Karpas-422 (cell line): ENCODE results near the gene UXS1. TPM values are rescaled to one million over a fixed set of nuclear protein-coding genes. Genes with fewer than 3 reads are reported as not detected.
A peak's percentile ranks its signal among the peaks of the same experiment; 100 is the strongest.

ENCODE experiments used
- DNase-seq: peaks from one replicate; pipeline ENCODE4 v3.0.0-alpha.2; 2015
- H2AFZ ChIP-seq: fragments of 200-600 bp; sonication (generic); 2 replicates; pipeline ENCODE4 v1.6.1; 2014; ENCODE audit warnings: antibody characterized with exemption, low read length, mixed read lengths
- H3K27ac ChIP-seq: fragments of 200-600 bp; sonication (generic); 2 replicates; pipeline ENCODE4 v1.5.1; 2014; ENCODE audit warnings: mild to moderate bottlenecking, low read length, moderate library complexity
- H3K27me3 ChIP-seq: fragments of 200-600 bp; sonication (generic); 2 replicates; pipeline ENCODE4 v1.6.1; 2014; ENCODE audit warnings: low read length, mixed read lengths
- H3K36me3 ChIP-seq: fragments of 200-600 bp; sonication (generic); 2 replicates; pipeline ENCODE4 v1.6.1; 2014; ENCODE audit warnings: low read length, mixed read lengths; ENCODE audit not compliant: insufficient read depth
- H3K4me1 ChIP-seq: fragments of 200-600 bp; sonication (generic); 2 replicates; pipeline ENCODE4 v1.6.1; 2014; ENCODE audit warnings: mild to moderate bottlenecking, low read length, mixed read lengths
- H3K4me2 ChIP-seq: fragments of 200-600 bp; sonication (generic); 2 replicates; pipeline ENCODE4 v1.6.1; 2014; ENCODE audit warnings: low read length, low read depth, mild to moderate bottlenecking; ENCODE audit not compliant: poor library complexity, severe bottlenecking
- H3K4me3 ChIP-seq: fragments of 200-600 bp; sonication (generic); 2 replicates; pipeline ENCODE4 v1.5.1; 2014; ENCODE audit warnings: mild to moderate bottlenecking, antibody characterized with exemption, low read length, mixed read lengths
- H3K79me2 ChIP-seq: fragments of 200-600 bp; sonication (generic); 2 replicates; pipeline ENCODE4 v1.6.1; 2014; ENCODE audit warnings: mild to moderate bottlenecking, low read length, mixed read lengths
- H3K9ac ChIP-seq: fragments of 200-600 bp; sonication (generic); 2 replicates; pipeline ENCODE4 v1.6.0; 2014; ENCODE audit warnings: low read length
- H3K9me2 ChIP-seq: fragments of 200-600 bp; sonication (generic), shearing (Covaris generic); replicated peaks from 2 replicates; pipeline ENCODE4 v1.6.0; 2014; ENCODE audit warnings: mild to moderate bottlenecking, low read length, moderate library complexity; ENCODE audit not compliant: insufficient read depth
- H3K9me3 ChIP-seq: fragments of 300-700, 200-600 bp; sonication (generic); 2 replicates; pipeline ENCODE4 v1.6.1; 2014; ENCODE audit warnings: low read length, mixed read lengths
- H4K20me1 ChIP-seq: fragments of 200-600 bp; sonication (generic); 2 replicates; pipeline ENCODE4 v1.6.1; 2014; ENCODE audit warnings: mild to moderate bottlenecking, antibody characterized with exemption, low read length, low read depth; ENCODE audit not compliant: insufficient read depth
- total RNA-seq: library from RNA; depleted of rRNA; stranded (reverse); fragments of >200 nt; shearing (Covaris generic); gene quantifications from 2 replicates; pipeline ENCODE4 v1.2.3, GENCODE V29; 2014; ENCODE audit warnings: low replicate concordance

Gene UXS1
- total RNA-seq, 1 experiment from 2014 or later = 8.4 TPM

DNA sequence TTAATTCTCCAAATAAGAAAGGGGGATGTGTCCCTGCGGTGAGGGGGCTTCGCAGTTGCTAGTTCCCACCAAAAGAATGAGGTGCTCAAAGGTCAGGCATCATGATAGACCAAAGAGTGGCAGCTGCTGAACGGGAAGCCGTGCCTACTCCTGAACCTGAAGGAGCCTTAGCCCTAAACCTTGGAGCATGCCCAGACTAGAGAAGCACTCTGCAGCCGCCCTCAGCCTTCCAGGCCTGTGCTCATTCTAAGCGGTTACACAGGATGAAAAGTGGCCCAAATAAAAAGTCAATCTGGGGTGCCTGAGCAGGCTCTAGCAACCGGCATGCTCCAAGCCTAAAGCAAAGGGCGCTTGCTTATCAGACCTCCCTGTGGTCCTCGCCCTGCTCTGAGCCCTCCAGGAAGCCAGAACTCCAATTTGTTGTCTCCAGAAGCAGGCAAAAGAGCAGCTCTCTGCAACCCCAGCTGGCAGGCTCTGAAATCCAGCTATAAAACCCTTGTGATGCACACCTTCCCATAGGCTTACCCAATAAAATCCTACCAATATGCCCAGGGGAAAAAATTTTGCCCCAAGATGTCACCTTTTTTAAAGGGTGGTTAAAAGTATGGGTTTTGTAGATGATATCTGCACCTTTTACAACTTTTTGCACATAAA lies 17.5 kb downstream of the UXS1 start:
- Histone ChIP-seq H3K9me2 (no peaks in the 10 kb centered on the region), H3K9ac (no peak overlapping the region), H4K20me1 (peaks cover 18% of the 10 kb centered on the region), H3K9me3 (no peaks in the 10 kb centered on the region), H2AFZ (no peak overlapping the region), H3K27ac (no peak overlapping the region), H3K79me2 (no peaks in the 10 kb centered on the region), H3K4me2 (peak overlapping the region; percentile 32), H3K27me3 (no peaks in the 10 kb centered on the region), H3K4me3 (no peak overlapping the region), H3K36me3 (no peaks in the 10 kb centered on the region), H3K4me1 (peaks cover 16% of the 10 kb centered on the region)
- no peak for DNase-seq

DNA sequence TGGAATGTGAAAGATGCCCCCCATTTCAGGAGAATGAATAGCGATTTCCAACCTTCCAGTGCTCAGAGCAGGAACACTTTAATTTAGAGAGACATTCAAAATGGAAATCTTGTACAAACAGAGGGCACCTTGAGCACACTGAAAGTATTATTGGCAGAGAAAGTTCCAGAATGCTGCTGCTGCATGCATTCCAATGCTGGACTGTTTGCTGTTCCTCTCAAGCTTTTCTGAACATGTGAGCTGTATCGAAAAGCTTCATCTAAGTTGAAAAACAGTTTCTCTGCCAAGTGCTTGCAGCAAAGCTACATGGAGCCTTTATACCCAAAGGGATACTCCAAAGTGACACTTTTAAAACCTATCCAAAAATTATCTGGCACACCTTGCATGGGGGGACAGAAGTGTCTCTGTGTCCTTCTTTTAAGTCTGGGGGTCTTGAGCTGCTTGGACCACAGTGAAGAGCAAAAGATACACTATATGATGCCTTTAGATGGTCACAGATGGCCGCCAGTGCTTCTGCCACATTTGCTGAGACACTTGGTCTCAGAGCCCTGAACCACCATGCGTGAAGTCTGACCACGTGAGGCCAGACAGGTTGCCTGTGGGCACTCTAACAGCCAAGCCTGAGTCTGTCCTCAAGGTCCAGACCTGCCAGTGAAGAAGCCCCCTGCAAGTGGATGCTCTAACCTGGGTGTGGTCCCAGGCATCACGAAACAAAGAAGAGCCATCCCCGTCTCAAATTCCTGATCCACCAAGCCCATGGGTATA lies 18.8 kb downstream of the UXS1 start:
- peak overlapping the region; percentile 32 for H3K4me2 ChIP-seq
- H3K9ac ChIP-seq = peak overlapping the region; percentile 7; the same call in 1 of the 2 replicates

DNA sequence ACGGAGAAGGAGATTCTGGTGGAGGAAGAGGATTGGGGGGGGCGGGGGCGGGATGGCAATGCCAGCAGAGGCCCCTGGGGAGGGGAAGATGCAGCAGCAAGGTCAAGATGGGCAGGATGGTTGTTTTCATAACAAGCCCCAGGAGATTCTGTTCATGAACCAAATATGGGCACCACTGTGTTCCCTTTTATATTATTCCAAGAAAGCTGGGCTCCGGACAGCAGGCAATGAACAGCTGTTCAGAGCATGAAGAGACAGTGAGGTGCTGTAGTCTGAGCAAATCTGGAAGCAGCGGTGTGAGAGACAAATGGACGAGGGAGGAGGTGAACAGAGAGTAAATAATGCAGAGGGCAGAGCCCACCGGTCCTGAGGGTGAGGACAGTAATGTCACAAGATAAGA lies 20.0 kb downstream of the UXS1 start:
- Histone ChIP-seq H4K20me1 (peaks cover 16% of the 10 kb centered on the region; the same call in 1 of the 2 replicates), H3K4me2 (no peak overlapping the region), H3K79me2 (no peaks in the 10 kb centered on the region), H3K36me3 (no peaks in the 10 kb centered on the region), H3K27ac (no peak overlapping the region), H3K27me3 (no peaks in the 10 kb centered on the region), H3K9me3 (no peaks in the 10 kb centered on the region), H3K9ac (no peak overlapping the region), H3K4me3 (no peak overlapping the region), H3K9me2 (no peaks in the 10 kb centered on the region), H3K4me1 (peaks cover 16% of the 10 kb centered on the region), H2AFZ (no peak overlapping the region)
- DNase-seq = no peak

More for the DNA sequence above, 18.8 kb downstream of the UXS1 start:
- Histone ChIP-seq H3K36me3 (no peaks in the 10 kb centered on the region), H3K9me3 (no peaks in the 10 kb centered on the region), H2AFZ (no peak overlapping the region), H3K79me2 (no peaks in the 10 kb centered on the region), H3K9me2 (no peaks in the 10 kb centered on the region), H3K4me1 (peaks cover 16% of the 10 kb centered on the region), H4K20me1 (peaks cover 18% of the 10 kb centered on the region), H3K4me3 (no peak overlapping the region), H3K27me3 (no peaks in the 10 kb centered on the region), H3K27ac (no peak overlapping the region)
- DNase-seq = no peak

GRCh38 chr2:106172649-106173048 lies 21.5 kb downstream of the UXS1 start:
- Histone ChIP-seq H3K4me3 (no peak overlapping the region), H3K27ac (no peak overlapping the region), H2AFZ (no peak overlapping the region), H3K4me1 (peaks cover 16% of the 10 kb centered on the region), H3K9me3 (no peaks in the 10 kb centered on the region), H3K4me2 (no peak overlapping the region), H3K9me2 (no peaks in the 10 kb centered on the region), H3K79me2 (no peaks in the 10 kb centered on the region), H3K27me3 (no peaks in the 10 kb centered on the region), H4K20me1 (peaks cover 12% of the 10 kb centered on the region; the same call in 1 of the 2 replicates), H3K9ac (no peak overlapping the region), H3K36me3 (no peaks in the 10 kb centered on the region)
- DNase-seq = no peak

GRCh38 chr2:106168657-106169056 lies 25.4 kb downstream of the UXS1 start:
- H3K79me2 ChIP-seq = no peaks in the 10 kb centered on the region

GRCh38 chr2:106167067-106167466 lies 27.0 kb downstream of the UXS1 start:
- Histone ChIP-seq H3K9me2 (no peaks in the 10 kb centered on the region), H3K9me3 (no peaks in the 10 kb centered on the region), H3K79me2 (no peaks in the 10 kb centered on the region), H2AFZ (no peak overlapping the region), H3K9ac (no peak overlapping the region), H3K4me1 (peaks cover 9% of the 10 kb centered on the region), H3K27me3 (no peaks in the 10 kb centered on the region), H3K4me3 (no peak overlapping the region), H3K27ac (no peak overlapping the region), H3K36me3 (no peaks in the 10 kb centered on the region), H4K20me1 (0 out of 2 replicates have a peak, but pooled peaks cover 4% of the 10 kb centered on the region), H3K4me2 (no peak overlapping the region)
- no peak for DNase-seq

More at GRCh38 chr2:106168657-106169056, 25.4 kb downstream of the UXS1 start:
- H3K9ac ChIP-seq = no peak overlapping the region
- no peaks in the 10 kb centered on the region for H3K27me3 ChIP-seq
- DNase-seq = no peak
- H3K9me3 ChIP-seq = no peaks in the 10 kb centered on the region
- H3K36me3 ChIP-seq = no peaks in the 10 kb centered on the region
- no peak overlapping the region for H3K27ac ChIP-seq
- H3K4me3 ChIP-seq = no peak overlapping the region
- no peaks in the 10 kb centered on the region for H3K9me2 ChIP-seq
- H3K4me2 ChIP-seq = no peak overlapping the region
- H2AFZ ChIP-seq = no peak overlapping the region
- H3K4me1 ChIP-seq = peaks cover 9% of the 10 kb centered on the region
- 0 out of 2 replicates have a peak, but pooled peaks cover 6% of the 10 kb centered on the region for H4K20me1 ChIP-seq

GRCh38 chr2:106165561-106165960 lies 28.5 kb downstream of the UXS1 start:
- Histone ChIP-seq H3K9me2 (no peaks in the 10 kb centered on the region), H4K20me1 (0 out of 2 replicates have a peak, but pooled peaks cover 4% of the 10 kb centered on the region), H3K4me3 (no peak overlapping the region), H3K4me1 (peaks cover 9% of the 10 kb centered on the region), H3K36me3 (no peaks in the 10 kb centered on the region), H3K79me2 (no peaks in the 10 kb centered on the region), H3K27ac (no peak overlapping the region), H3K4me2 (no peak overlapping the region), H3K27me3 (no peaks in the 10 kb centered on the region), H3K9me3 (no peaks in the 10 kb centered on the region), H2AFZ (no peak overlapping the region), H3K9ac (no peak overlapping the region)
- no peak for DNase-seq

DNA sequence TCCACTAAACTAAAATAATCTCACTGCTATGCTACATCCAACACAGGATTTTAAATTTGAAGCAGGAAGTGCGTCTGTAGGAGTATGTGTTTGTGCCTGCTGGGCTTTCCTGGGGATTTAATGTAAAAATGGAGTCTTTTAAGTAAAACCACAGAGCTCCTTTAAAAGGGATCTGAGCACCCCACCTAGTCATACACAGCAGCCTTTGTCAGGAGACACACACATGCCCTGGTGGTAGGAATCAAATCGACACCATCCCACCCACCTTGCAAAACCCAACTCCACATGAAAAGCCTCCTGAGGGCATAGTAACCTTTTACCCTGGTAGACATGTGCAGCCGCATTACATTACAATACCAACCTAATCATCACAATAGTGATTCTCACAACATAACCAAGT lies 29.1 kb downstream of the UXS1 start:
- no peaks in the 10 kb centered on the region for H3K79me2 ChIP-seq
- H3K4me2 ChIP-seq = no peak overlapping the region
- H2AFZ ChIP-seq = no peak overlapping the region
- H3K9ac ChIP-seq = no peak overlapping the region
- peaks cover 9% of the 10 kb centered on the region for H3K4me1 ChIP-seq
- H3K9me3 ChIP-seq = no peaks in the 10 kb centered on the region
- H3K9me2 ChIP-seq = no peaks in the 10 kb centered on the region
- H3K36me3 ChIP-seq = no peaks in the 10 kb centered on the region
- H4K20me1 ChIP-seq = 0 out of 2 replicates have a peak, but pooled peaks cover 4% of the 10 kb centered on the region
- no peak for DNase-seq
- H3K4me3 ChIP-seq = no peak overlapping the region
- H3K27me3 ChIP-seq = no peaks in the 10 kb centered on the region
- no peak overlapping the region for H3K27ac ChIP-seq
